ENCODE data around the gene SDK2.

Gene SDK2

DNA sequence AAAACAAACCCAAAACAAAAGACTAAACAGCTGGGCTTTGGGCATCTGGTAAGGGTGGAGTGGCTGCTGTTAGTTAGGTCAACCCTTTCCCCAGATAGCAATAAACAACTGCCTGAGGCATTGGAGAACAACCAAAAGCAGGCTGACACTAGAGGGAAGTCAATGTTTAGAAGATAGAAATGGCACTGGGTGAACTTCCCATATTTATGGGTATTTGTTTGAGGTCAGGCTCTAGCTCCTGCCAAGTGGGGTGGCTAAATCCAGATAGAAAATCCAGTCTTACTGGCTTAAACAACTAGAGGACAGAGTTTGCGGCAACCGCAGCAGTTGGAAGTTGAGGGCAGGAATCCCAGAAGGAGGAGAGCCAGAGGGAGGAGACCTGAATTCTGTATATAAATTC, 79.4 kb downstream of the SDK2 start:
- DNase-seq (ENCODE audit: low read depth in 2 of 3, low spot score in 2 of 3) = no peak

DNA sequence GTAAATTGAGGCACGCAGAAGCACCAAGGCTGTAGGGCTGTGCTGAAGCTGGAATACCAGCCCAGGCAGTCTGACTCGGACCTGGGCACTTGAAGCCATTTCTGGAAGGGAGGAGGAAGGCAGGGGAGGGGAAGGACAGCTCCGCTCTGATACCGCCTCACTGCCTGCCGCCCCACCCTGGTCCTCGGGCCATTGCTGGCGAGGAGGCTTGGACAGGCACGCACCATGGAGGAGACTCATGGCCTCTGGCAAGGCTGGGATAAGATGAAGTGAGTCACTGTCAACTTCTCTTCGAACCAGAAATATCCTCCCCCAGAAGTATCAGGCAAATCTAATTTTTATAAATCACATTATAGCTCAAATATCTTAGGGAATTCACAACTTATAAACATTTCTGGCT, 81.3 kb downstream of the SDK2 start:
- no peak for DNase-seq (ENCODE audit: low read depth in 2 of 3, low spot score in 2 of 3)

DNA sequence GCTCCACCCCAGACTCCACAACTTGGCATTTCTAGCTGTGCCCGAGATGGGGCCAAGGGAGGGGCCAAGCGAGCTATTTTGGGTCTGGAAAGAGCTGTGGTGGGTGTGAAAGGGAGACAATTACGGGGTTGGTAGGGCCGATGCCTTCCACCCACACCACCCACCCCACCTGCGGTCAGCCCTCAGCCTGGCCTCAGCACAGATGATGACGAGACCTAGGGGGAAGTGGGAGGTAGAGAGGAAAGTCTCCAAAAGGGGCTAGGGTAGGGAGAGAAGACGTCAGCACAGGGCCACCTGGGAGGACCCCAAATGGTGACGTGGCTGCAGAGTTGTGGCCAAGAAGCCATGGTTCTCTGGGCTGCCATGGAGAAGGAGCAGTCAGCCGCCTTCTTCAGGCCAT, 83.1 kb downstream of the SDK2 start:
- DNase-seq (ENCODE audit: low read depth in 2 of 3, low spot score in 2 of 3) = no peak

DNA sequence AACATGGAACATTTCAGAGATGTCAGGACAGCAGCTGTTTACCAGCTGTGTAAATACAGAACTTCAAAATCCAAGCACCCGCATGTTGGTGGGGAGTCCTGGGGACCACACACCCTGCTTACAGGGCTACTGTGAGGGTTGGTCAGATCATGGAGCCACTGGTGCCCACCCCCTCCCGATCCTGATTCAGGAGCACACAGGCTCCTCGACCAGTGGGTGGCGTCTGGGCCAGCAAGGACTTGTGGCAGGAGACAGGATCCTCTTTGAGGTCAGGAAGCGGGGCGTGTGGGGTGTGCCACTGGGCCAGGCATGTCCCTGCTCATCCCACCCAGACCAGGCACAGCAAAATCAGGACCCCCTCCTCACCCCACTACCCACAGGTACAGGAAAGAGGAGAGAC, 83.6 kb downstream of the SDK2 start:
- no peak for DNase-seq (ENCODE audit: low read depth in 2 of 3, low spot score in 2 of 3)

DNA sequence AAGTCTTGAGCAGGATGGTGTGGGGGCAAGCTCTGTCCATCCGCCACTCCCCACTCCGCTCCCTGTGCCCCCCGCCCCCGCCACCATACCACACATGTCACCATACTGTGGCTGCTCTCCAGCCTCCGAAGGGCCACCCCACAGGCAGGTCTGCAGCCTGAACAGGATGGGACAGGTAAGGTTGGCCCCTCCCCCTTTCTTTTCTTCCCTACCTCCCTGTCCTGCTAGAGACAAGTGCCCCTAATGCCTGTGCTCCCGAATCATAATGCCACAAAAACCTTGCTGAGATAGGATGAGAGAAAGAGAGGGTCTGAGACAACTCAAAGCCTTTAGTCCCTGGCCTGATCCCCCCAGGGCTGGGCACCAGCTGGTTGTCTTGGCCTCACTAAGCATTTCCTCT, 84.7 kb downstream of the SDK2 start:
- no peak for DNase-seq (ENCODE audit: low read depth in 2 of 3, low spot score in 2 of 3)

DNA sequence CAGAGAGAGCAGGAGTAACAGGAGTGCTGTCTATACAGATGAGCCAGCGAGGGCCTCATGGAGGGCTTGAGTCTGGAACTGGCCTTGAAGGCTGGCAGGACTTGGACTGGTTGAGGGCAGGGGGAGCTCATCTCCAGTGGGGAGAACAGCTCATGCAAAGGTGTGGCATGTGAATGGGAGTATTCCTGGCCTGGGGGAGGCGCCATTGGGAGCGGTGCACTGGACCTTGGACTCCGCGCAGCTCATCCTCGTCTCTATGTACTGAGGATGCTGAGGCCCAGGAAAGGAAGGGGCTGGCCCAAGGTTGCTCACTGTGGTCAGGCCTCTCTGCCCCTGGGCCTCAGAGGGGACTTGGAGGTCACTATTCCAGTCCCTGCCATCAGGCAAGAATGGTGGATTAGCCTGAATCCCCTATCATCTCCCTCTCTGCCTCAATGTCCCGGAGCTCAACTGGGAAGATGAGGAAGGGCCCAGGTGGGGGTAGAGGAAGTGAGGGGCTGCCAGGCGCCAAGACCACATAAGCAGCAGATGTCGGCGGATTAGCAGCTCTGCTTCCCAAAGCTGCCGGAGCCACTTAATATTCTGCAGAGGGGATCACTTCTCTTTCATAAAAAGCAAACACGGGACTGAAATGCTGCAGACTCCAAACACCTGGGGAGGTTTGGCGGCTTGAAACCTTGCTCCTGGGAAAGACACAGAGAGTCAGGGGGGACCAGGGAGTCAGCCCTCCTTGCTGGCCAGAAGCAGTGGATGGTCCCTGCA, 88.9 kb downstream of the SDK2 start:
- no peak for DNase-seq (ENCODE audit: low read depth in 2 of 3, low spot score in 2 of 3)

DNA sequence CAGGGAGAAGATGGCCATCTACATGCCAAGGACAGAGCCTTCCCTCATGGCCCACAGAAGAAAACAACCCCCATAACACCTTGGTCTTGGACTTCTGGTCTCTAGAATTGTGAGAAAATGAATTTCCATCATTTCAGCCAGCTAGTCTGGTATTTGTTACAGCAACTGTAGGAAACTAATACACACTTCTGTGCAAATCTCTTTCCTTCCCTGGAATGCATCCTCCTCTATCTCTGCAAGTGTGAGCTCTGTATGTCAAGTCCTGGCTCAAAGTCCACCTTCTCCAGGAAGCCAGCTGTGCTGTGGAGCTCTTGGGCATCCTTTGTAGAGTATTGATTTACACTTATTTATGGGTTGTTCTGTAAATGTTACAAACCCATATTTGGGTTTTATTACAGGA, 89.7 kb downstream of the SDK2 start:
- DNase-seq (ENCODE audit: low read depth in 2 of 3, low spot score in 2 of 3) = no peak

DNA sequence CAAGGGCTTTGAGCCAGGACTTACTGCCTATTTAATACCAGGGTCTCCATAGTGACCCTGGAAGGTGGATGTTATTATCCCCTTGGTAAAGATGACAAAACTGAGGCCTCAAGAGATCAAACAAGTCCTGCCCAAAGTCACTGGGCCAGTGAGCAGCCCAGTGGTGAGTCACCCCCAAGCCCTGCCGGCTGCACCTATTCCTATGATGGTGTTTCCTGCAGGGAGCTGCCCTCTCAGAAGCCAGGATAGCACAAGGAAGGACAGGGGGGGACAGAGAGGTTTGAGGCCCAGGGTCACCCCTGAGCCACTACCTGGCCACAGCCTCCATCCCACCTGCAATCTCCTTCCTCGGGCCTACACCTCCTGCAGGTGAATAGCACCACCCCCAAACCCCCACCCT, 90.9 kb downstream of the SDK2 start:
- no peak for DNase-seq (ENCODE audit: low read depth in 2 of 3, low spot score in 2 of 3)

DNA sequence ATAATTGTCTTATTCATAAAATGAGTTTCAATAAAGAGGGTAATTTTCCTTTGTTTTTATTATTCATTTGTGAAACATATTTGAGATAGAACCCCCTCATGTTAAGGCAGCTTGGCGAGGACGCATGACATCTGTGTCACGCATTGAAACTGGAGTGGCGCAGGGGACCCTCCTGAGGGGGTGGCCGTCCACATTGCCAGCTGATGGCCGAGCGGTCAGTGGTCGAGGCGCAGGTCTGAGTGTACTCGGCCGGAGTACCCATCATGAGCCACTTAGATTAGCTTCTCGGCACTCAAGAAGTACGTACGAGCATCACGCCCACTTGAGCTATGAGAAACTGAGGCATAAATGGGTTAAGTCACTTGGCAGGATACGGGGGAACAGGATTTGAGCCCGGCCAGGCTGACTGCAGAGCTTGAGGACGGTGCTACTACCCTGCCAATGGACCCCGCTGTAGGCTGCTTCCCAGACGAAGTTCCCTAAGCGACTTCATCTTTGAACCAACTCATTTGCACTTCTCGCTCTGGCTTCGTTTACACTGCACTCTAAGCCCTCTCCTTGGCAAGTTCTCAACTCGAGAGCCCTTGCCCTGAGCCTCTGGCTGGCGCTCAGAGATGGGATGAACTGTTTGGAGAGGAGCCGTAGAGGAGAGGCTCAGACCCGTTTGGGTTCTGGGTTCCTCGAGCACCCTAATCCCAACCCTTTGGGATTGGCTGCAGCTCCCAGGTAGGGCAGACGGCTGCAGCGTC, 91.8 kb downstream of the SDK2 start:
- no peak for DNase-seq (ENCODE audit: low read depth in 2 of 3, low spot score in 2 of 3)

DNA sequence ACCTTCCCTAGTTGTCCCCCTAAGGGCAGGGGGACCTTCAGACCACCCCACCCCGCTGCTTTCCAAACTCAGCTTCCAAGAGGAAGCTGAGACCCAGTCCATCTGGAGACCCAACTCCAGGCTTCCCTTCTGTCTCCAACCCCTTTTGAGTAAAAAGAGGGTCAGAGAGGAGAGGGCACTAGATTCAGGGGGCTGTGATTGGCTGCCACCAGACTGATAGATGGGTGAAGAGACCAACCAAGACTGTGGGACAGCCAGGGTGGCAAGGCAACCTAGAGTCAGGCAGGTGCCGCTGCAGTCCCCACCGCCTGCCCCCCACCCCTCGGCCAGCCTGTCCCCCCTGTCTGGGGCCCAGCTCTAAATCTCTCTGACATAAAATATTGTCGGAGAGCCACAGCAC, 92.5 kb downstream of the SDK2 start:
- DNase-seq (ENCODE audit: low read depth in 2 of 3, low spot score in 2 of 3) = no peak

DNA sequence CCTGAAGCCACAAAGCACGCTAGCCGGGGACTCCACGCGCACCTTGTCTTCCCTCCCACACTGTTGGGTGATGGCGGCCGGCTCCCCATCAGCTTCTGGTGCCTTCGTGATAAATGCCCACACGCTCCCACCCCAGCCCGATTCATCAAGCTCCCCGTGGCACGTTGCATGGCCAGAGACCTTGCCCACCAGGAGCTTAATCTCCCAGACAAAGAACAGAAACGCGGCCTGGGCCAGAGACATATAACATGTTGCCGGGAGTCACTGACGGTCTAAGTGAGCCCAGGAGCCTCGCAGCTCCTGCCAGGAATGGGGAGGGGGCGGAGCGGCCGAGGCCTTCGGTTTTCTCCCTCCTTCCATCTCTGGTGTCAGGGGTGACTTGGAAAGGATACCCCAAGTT, 93.1 kb downstream of the SDK2 start:
- no peak for DNase-seq (ENCODE audit: low read depth in 2 of 3, low spot score in 2 of 3)

DNA sequence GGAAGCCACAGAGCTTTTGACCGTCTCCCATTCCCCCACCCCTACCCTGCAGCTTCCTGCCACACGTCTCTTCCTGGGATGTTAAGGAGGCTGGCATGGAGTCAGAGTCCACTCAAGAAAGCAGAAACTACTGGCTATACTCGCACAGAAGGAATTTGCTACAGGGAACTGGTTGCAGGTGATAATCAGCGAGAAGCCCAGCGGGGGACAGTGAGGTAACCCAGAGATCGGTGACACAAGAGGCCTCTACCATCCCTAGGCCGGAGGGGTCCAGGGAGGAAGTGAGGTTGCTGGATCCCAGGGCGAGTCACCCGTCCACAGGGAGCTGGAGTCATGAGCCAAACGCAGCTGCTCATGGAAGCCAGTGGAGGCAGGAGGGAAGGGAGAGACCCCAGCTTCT, 93.7 kb downstream of the SDK2 start:
- DNase-seq (ENCODE audit: low read depth in 2 of 3, low spot score in 2 of 3) = no peak

DNA sequence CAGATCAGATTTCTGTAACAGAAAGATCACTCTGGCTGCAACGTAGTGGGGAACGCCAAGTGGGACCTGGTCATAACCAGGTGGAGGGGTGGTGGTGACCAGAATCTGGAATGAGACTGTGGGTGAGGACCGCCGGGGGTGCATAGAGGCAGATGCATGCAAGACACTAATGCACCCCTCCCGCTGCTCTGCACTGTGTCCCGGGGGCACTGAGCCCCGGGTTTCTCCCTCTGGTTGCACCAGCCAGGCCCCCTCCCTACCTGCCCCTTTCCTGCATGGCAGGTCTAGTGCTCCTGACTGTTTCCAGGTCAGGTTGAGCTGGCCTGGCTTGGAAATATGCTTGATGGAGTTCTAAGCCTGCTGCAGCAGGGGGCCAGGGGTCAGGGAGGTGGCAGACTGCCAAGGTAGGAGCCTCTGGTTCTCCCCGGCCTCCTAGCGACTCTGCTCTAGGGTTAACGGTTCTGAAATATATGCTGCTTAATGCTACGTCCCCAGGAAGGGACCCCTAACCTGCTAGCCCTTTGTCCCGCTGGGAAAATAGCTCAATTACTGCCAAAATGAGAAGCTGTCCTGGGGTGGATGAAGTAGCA, 94.3 kb downstream of the SDK2 start:
- no peak for DNase-seq (ENCODE audit: low read depth in 2 of 3, low spot score in 2 of 3)

DNA sequence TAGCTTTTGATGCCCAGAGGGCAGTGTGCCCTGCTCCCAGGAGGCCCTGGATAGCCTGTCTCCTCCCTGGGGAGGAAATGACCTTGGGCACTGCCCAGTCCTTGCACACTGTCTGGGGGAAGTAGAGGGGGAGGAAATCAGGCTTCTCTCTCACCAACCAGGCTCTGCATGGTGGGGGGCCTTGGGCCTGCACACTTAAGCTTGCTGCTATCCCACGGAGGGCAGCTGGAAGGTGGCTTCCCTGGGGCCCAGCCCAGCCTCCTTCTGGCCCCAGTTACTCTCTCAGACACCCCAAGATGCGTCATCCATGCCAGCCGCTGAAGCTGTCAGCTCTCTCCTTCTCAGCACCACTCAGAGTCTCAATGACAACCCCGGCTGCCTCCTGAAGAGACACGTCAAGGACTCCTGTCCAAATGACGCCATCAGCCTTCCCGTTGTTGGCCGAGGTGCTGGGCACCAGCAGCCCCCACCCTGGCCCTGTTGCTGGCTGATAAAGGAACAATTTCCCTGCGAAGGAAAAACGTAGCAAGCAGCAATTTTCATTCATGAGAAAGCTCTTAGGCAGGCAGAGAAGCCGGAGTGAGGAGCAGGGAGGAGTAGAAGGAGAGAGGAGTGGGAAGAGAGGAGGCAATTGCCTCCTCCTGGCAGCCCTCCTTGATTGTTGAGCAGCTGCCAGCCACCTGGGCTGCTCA, 95.5 kb downstream of the SDK2 start:
- DNase-seq (ENCODE audit: low read depth in 2 of 3, low spot score in 2 of 3) = no peak

DNA sequence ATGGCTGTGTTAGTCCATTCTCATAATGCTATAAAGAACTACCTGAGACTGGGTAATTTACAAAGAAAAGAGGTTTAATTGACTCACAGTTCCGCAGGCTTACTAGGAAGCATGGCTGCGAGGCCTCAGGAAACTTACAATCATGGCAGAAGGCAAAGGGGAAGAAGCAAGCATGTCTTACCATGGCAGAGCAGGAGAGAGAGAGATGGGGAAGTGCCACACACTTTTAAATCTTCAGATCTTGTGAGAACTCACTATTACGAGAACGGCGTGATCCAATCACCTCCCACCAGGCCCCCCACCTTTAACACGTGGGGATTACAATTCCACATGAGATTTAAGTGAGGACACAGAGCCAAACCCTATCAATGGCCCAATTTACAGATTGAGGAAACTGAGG, 96.5 kb downstream of the SDK2 start:
- no peak for DNase-seq (ENCODE audit: low read depth in 2 of 3, low spot score in 2 of 3)

DNA sequence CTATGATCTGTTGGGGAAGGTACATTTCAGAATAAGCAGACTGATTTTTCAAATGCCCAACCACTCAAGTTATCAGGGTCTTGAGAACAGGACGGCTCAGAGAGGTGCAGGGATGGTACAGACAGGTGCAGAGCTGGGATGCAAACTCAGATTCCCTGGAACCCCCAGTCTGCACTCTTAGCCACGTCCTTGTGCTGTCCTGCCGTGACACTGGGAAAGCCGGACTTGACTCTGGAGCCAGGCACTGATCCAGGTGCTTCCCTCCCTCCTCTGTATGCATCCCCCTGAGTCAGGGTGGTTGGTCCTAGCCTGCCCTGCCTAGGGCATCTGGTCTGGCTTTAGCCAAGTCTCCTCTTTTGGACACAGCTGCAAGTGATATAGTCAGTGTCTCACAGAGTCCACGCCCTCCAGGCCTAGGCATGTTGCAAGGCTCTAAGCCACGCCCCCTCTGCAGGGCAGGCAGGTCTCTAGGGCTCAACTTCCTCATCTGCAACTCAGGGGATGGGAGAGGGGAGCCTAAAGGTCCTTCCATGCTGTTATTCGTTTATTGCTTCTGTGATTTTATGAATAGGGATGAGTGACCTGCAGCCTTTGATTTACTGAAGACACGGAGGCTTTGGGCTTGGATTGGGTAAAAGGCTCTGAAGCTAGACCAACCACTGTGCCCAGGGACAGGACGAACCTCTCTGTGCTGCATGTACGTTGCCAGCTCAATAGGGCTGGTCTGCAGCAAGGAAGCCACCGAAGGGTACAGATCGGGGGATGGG, 97.3 kb downstream of the SDK2 start:
- DNase-seq (ENCODE audit: low read depth in 2 of 3, low spot score in 2 of 3) = no peak

DNA sequence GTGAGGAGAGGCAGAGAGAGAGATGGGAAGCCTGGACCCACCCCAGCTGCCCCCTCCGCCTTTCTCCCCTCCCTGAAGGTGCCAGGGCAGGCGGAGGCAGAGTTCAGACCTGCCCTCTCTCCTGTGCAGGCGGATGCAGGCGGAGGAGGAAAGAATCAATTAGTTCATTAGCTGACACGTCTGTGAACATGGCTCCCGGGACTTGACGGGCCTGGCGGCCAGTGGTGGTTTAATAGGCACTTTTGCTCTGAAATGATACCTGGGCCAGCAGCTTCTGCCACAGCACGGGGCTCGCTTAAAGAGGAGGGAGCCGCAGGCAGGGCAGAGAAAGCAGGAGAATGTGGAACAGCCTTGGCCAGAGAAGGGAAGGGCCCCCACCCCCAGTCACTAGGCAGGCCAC, 98.1 kb downstream of the SDK2 start:
- DNase-seq (ENCODE audit: low read depth in 2 of 3, low spot score in 2 of 3) = no peak

DNA sequence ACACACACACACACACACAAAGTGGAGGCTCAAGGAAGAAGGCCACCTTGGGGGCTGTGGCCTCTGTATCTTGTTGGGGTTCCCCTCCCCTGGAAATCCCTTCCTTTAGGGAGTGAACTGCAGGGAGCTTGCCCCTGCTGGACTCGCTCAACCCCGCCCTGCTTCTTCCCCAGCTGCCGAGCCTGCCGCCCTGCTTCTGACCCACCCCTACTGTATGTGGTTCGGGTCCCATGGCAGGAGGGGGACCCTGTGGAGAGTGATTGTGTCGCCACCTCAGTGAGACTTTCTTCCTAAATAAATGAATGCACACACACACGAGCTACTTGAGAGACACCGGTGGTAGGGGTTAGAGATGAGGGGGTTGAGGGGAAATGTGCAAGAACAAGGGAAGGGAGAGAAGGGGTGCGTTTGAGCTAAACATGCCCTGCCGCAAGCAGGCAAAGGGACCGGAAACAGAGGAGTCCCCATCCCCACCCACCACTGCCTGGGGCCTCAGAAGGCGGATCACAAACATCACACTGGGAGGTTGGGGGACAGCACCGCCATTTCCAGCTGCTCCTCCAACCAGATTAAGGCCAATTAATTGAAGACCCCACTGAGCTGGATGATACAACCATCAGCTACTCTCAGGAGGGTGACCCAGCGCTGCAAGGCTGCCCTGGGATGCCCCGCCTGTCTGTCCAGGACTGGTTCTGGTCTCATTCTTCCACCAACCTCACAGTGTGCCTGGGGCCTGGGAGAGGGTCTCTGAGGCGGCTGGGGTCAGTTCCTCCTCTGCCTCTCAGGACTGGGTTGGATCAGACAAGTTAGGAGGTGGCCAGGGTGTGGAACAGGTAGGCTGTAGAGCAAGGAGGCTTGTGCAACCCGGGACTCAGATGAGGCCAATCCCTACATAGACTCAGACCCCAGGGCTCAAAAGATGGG, 98.9 kb downstream of the SDK2 start:
- DNase-seq (ENCODE audit: low read depth in 2 of 3, low spot score in 2 of 3) = no peak

DNA sequence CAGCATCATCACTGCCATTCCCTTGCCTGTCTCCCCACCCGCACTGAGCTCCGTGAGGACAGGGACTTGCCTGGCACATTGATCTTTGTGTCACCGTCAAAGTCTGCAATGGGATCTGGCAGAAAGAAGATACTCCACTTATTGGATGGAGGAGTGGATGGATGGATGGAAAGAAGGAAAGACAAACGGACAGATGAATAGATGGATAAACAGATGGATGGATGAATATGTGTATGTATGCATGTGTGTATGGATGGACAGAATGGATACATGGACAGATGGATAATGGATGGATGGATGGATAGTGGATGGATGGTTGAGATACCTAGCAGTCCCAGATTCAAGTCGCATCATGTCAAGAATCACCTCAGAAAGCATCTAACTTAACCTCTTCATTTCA, 99.9 kb downstream of the SDK2 start:
- DNase-seq (ENCODE audit: low read depth in 2 of 3, low spot score in 2 of 3) = no peak

DNA sequence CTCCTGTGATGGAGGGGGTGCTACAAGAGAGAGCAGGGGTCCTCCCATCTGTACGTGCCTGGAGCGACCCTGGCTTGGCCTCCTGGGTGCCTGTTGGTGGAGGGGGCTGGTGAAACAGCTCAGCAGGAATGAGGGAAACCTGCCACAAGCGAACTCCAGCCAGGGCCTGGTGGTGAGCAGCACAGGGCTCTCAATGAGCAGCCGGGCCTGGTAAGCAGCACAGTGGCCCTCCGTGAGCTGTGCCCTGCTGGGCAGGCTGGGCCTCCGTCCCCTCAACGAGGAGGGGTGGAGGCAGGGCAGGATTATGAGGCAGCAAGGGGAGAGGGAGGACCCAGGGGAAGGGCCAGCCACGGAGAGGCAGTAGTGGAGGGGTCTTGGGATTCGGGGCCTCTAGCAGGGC, 101.9 kb downstream of the SDK2 start:
- DNase-seq (ENCODE audit: low read depth in 2 of 3, low spot score in 2 of 3) = no peak

Measured in activated CD8-positive, alpha-beta memory T cell treated with anti-CD3 and anti-CD28 coated beads for 48 hours (primary cell).